Fibroblast of mammary gland (primary cell): ENCODE measurements around the gene LRP2BP.

Experiments used
- DNase-seq: peaks from one replicate; pipeline ENCODE4 v3.0.0-alpha.2; 2010; ENCODE audit warnings: low read depth
- H3K4me3 ChIP-seq: 2 replicates; pipeline ENCODE4 v1.5.1; 2011; ENCODE audit warnings: low read depth, mild to moderate bottlenecking, low read length, moderate library complexity; ENCODE audit not compliant: control insufficient read depth
- TF ChIP-seq, protein P1 (sequence below): conservative IDR thresholded peaks from 2 replicates; pipeline ENCODE4 v1.5.1; 2011; ENCODE audit warnings: low read depth, low read length, inconsistent platforms; ENCODE audit not compliant: control insufficient read depth, insufficient read depth

Gene LRP2BP

DNA sequence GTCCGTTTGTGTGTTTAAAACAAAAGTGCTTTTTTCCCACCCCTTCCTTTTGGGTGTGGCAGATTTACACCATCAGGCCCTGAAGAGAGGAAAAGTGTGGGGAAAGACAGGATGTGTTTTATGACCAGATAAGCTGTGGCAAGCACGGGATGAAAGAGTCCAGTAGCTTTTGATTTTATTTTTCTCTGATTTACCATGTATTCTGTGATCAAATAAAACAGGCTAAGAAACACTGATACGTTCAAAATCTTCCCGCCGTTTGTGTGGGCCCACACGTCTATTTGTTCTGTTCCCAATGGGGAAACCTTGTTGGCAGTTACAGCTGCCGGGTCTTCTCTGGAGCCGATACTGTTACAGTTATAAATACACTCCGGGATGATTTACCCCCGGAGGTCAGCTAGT is 10.8 kb downstream of the LRP2BP start:
- no peak overlapping the region for H3K4me3 ChIP-seq
- peak; percentile 14 for DNase-seq
- TF ChIP-seq, protein P1, sequence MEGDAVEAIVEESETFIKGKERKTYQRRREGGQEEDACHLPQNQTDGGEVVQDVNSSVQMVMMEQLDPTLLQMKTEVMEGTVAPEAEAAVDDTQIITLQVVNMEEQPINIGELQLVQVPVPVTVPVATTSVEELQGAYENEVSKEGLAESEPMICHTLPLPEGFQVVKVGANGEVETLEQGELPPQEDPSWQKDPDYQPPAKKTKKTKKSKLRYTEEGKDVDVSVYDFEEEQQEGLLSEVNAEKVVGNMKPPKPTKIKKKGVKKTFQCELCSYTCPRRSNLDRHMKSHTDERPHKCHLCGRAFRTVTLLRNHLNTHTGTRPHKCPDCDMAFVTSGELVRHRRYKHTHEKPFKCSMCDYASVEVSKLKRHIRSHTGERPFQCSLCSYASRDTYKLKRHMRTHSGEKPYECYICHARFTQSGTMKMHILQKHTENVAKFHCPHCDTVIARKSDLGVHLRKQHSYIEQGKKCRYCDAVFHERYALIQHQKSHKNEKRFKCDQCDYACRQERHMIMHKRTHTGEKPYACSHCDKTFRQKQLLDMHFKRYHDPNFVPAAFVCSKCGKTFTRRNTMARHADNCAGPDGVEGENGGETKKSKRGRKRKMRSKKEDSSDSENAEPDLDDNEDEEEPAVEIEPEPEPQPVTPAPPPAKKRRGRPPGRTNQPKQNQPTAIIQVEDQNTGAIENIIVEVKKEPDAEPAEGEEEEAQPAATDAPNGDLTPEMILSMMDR = no peak

DNA sequence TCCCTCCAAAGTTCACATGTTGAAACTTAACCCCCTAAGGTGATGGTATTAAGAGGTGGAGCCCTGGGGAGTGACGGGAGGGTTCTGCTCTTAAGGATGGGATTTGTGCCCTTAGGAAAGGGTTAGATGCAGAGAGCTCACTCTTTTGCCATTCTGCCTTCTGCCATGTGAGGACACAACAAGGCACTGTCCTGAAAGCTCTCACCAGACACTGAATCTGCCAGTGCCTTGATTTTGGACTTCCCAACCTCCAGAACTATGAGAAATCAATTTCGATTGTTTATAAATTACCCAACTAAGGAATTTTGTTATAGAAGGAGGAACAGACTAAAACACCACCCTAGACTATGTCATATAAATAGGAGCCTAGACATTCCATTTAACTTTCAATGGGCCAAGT is 11.7 kb downstream of the LRP2BP start:
- no peak overlapping the region for H3K4me3 ChIP-seq
- TF ChIP-seq, protein P1 = no peak

DNA sequence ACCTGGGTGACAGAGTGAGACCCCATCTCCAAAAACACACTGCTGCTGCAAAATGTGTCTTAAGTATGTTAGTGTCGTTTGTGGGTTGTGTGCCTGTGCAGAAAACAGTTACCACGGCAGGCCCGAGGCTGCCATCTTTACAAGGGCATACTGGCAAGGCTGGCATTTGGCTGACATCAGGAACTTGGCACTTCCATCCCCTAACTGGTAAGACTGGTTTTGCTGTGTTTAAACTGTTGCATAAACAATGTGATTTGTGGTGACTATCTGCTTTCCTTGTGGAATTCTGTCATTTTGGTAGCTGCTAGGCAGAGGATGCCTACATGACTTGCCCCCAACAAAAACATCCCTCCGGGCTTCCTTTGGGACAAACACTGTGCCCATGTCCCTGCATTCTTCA is 12.3 kb downstream of the LRP2BP start:
- DNase-seq = no peak
- H3K4me3 ChIP-seq = no peak overlapping the region
- TF ChIP-seq, protein P1 = no peak

More for the DNA sequence above, 11.7 kb downstream of the LRP2BP start:
- no peak for DNase-seq

DNA sequence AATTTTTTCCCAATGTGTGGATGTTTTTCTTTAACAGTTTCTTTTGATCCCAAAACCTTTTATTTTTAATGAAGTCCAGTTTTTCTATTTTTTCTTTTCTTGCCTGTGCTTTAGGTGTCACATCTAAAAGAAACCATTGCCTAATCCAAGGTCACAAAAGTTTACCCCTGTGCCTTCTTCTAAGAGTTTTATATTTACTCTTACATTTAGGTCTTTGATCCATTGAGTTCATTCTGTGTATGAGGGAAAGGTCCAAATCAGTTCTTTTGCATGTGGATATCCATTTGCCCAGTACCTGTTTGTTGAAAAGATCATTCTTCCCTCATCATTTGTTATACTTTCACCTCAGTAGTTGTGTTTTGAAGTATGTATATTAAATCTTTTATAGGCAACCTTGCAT is 13.0 kb downstream of the LRP2BP start:
- H3K4me3 ChIP-seq = no peak overlapping the region
- TF ChIP-seq, protein P1 = no peak
- no peak for DNase-seq

DNA sequence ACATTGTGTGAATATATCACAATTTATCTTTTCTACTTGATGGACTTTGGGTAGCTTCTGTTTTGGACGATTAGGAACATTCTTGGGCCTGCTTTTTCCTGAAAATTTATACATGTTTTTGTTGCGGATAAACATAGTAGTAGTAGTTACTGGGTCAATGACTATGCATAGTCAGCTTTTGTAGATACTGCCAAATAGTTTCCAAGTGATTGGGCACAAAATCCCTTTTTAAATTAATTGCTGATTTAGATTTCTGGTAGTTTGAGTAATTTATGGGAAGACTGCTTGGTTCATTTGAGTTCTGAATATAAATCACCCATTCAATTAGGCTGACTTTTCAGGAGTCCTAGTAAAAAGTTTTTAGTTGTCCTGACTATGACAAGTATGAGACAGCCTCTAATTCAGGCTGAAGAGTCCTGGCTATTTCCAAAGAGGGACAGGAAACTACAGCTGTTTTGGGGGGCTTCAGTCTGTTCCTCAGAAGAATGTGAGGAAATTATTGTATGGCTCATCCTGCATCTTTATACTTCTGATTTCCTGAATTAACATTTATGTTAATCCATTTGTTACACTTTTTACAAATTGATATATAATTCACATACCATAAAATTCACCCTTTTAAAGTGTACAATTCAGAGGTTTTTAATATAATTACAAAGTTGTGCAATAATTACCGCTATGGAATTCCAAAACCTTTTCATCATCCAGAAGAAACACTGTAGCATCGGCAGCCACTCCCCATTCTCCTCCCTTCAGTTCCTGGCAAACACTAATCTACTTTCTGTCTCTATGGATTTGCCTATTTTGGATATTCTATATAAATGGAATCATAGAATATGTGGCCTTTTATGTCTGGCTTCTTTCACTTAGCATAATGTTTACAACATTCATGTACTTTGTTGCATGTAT is 14.2 kb downstream of the LRP2BP start:
- H3K4me3 ChIP-seq = no peak overlapping the region
- TF ChIP-seq, protein P1 = no peak
- peak; percentile 37 for DNase-seq

DNA sequence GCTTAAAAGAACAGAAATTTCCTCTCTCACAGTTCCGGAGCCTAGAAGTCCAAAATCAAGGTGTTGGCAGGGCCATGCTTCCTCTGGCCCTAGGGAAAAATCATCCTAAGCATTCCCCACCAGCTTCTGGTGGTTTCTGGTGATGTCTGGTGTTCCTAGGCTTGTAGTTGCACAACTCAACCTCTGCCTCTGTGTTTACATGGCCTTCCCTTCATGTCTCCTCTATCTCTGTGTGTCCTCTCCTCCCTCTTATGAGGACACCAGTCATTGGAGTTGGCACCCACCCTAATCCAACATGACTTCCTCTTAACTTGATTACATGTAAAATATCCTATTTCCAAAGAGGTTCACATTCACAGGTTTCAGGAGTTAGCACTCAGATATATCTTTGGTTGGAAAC is 15.4 kb downstream of the LRP2BP start:
- TF ChIP-seq, protein P1 = no peak
- no peak overlapping the region for H3K4me3 ChIP-seq
- DNase-seq = no peak
